NCI-H2196 treated with DMSO at 0.1 percent for 48 hours (cell line): ENCODE measurements around the gene COPRS.

ENCODE experiments used
- DNase-seq: peaks from one replicate; lab custom pipeline; 2025; ENCODE audit not compliant: unreplicated experiment; lab: John Stamatoyannopoulos, UW

Gene COPRS

GRCh38 chr17:31858642-31859486 is at the start of gene COPRS:
TSS of gene COPRS (minus strand) at chr17:31859244. CDS start at chr17:31859199, 45 bp downstream.
- DNase-seq, result peak; percentile 37

- no peak for DNase-seq
Measured at GRCh38 chr17:31908386-31908785, 49.3 kb upstream of the COPRS start.

GRCh38 chr17:31907342-31907962 is 48.4 kb upstream of the COPRS start:
- no peak for DNase-seq

- no peak for DNase-seq
Measured at GRCh38 chr17:31903401-31903800, 44.4 kb upstream of the COPRS start.

DNA sequence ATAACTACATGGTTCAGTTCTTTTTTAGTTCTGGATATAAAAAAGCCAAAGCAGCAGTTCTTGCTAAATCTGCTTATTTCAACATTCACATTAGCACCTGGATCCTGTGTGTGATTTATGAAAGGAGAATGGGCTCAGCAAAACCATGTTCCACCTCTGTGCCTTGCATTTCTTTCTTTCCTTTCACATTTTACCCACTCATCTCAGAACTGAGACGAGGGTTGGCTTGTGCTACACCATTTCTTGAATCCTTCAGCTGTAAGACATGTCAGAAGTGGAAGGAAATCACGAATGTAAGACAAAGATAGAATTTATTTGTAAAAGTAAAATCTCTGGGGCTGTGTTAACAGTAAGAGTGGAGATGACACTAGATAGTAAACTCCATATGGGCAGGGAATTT is 43.6 kb upstream of the COPRS start:
- DNase-seq, result no peak

- no peak for DNase-seq
Measured at GRCh38 chr17:31900877-31901276, 41.8 kb upstream of the COPRS start.

GRCh38 chr17:31888124-31888523 is 29.1 kb upstream of the COPRS start:
- no peak for DNase-seq

GRCh38 chr17:31882571-31882970 is 23.5 kb upstream of the COPRS start:
- no peak for DNase-seq

DNA sequence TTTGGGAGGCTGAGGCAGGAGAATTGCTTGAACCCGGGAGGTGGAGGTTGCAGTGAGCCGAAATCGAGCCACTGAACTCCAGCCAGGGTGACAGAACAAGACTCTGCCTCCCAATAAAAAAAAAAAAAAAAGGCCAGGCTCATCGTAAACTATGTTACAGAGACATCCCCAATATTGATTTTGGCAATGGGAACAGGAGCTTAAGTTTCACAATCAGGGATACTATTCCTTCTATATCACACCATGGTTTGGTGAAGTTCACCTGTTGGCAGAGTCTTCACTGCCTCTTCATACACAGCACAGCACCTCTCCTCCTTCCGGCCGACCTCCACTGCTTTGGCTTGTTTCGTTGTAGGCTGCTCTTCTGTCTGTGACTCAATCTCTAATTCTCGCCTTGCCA is 21.3 kb upstream of the COPRS start:
- DNase-seq, result no peak

- DNase-seq, result no peak
Measured at GRCh38 chr17:31878703-31879073, 19.6 kb upstream of the COPRS start.

DNA sequence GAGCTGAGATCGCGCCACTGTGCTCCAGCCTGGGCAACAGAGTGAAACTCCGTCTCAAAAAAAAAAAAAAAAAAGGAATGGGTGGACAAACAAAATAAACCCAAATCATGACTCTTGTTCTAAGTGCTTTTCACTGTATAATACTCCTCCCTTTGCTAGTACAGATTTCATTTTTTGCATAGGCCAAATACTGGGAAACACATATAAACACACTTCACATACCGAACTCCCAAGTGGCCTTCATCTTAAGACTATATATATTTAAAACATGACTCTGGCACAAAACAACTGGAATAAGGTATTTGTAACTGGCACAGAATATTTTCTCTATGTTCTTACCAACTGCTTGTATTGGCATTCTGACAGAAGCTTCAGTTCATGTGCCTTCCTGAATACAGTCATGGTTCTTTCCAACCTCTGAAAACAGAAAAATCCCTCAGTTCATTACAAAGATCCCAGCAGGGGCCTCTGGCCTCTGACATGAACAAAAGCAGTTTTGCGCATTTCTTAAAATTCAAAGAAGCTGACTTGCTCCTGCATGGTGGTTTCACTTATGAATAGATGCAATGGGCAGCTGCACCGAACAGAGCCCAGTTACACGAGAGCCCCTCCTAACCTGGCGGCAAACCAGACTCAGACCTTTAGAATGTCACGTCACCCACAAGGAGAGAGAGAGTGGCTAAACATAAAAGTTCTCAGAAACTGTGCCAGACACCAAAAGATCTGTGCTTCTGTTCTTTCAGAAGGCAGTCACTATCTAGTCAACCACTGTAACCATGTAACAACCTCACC is 19.1 kb upstream of the COPRS start:
- DNase-seq, result no peak

DNA sequence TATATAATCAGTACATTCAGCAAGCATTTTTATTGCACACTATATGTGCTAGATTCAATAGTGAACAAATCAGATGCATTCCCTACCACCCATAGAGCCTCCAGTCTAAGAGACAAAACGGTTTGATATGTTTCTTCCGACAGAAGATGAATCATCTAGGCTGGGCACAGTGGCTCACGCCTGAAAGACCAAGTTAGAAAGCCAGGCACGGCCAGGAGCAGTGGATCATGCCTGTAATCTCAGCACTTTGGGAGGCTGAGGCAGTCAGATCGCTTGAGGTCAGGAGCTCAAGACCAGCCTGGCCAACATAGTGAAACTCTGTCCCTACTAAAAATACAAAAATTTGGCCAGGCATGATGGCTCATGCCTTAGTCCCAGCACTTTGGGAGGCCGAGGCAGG is 18.3 kb upstream of the COPRS start:
- DNase-seq, result no peak

DNA sequence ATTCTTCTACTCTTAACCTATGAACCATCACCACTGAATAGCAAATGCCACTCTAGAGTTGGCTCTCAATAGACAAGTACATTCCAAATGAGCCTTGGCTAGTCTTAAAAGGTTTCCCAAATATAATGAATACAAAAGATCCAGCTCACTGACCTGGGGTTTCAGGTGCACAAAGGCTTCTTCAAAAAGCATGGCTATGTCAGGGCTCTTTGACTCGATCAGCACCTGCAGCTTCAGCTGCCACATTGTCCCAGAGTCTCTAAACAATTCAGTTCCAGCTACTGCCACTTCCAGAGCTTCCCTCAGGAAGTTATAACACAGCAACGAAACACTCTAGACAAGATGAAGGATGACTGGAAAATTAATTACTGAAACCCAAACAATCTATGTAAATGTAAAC is 16.0 kb upstream of the COPRS start:
- DNase-seq, result no peak

GRCh38 chr17:31869797-31870568 is 10.9 kb upstream of the COPRS start:
- DNase-seq, result no peak

- no peak for DNase-seq
Measured at GRCh38 chr17:31869031-31869430, 10.0 kb upstream of the COPRS start.

DNA sequence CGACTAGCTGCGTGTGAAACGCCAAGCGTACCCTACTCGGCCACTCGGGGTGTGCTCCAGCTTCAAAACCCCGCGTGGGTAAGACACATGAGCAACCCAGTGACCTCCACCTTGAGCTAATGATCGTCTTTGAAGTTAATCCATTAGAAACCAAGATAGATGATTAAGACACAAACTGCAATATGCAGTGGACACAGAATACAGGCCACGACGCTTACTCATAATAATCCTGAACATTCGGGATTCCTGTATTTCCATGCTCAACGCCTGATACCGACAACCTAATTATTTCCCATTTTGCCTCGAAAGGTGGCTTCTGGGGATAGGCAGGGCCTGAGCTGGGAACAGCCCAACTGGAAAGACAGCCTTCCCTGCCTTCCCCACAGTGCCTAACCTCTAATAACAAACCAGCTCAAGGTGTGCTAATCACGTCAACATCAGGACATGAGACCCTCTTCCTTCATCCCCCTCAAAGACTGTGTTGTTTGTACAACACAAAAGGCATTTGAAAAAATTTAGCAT is 504 bp upstream of the COPRS start:
- DNase-seq, result no peak

DNA sequence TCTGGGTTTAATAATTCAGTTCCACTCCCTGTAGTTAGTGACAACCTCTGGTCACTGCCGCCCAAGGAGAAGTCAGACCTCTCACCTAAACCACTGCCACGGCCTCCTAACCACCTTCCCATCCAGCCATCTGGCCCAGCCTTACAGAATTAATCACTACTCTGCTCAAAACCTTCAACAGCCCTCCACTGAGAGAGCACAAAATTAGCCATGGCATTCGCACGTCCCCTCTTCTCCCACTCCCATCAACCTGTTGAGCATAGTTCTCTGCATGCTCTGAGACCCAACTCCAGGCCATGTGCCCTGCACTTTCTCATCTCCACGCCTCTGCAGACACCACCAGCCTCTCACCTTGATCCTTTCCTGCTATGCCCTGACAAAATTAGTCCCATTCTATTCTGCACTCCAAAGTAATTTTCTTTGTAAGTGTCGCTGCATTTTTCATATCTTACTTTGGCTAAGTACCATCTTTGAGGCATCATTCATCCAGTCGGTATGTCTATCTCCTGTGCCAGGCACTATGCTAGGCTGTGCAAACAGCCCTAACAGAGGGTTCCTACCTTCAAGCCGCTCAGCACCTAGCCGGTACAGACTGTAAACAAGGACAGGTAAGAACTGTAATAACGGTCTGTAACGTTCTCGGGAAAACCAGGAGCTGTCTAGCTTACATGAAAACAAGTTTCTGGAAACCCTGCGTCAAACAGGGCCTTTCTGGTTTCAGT is 963 bp downstream of the COPRS start:
- DNase-seq, result no peak

DNA sequence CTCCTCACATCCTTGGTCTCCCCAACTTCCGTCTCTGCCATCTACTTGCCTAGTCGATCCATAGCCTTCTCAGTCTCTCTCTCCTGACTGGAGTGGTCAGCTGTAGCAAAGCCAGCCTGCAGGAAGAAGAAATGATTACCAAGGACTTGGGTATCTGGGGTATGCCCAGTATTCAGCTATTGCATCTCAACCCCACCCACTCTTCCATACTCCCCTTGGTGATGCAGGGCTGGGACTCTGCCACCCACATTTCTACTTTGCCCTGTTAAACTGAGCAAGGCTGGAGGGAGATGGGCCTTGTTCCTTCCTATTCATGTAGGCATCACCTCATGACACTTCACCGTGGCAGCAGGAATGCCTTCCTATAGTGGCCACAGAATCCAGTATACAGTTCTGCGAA is 2.3 kb downstream of the COPRS start:
- DNase-seq, result no peak

DNA sequence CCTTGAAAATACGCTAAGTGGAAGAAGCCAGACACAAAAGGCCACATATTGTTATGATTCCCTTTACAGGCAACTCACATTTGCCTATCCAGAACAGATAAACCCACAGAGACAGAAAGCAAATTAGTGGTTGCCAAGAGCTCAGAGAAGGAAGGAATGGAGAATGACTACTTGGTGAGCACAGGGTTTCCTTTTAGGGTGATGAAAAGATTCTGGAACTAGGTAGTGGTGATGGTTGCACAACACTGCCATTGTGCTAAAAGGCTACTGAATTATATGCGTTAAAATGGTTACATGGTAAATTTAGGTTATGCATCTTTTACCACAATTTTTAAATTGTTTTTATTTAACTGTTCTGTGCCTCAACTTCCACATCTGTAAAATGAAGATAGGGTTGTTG is 4.4 kb downstream of the COPRS start:
- DNase-seq, result no peak

GRCh38 chr17:31853911-31854470 is 5.1 kb downstream of the COPRS start:
- no peak for DNase-seq
